ENCODE data around the gene PARL.

DNA sequence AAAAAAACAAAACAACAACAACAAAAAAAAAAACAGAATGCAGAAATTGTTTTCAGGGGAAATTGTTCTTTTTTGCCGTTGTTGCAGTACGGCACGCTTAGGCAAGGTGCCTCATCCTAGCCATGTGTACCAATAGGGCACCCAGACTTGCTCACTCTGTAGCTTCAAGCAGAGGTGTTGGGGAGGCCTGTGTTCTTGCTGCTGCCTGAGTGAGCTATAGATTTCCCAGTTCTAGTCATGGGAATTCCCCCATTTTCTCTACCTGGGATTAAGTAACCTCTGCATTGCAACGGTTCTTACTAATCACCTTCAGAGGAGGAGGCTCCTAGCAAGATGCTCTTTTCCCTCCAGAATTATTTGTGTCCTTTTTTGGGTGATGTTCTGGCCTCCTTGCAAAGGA lies 12.9 kb upstream of the PARL start:
- TF ChIP-seq, protein P1, sequence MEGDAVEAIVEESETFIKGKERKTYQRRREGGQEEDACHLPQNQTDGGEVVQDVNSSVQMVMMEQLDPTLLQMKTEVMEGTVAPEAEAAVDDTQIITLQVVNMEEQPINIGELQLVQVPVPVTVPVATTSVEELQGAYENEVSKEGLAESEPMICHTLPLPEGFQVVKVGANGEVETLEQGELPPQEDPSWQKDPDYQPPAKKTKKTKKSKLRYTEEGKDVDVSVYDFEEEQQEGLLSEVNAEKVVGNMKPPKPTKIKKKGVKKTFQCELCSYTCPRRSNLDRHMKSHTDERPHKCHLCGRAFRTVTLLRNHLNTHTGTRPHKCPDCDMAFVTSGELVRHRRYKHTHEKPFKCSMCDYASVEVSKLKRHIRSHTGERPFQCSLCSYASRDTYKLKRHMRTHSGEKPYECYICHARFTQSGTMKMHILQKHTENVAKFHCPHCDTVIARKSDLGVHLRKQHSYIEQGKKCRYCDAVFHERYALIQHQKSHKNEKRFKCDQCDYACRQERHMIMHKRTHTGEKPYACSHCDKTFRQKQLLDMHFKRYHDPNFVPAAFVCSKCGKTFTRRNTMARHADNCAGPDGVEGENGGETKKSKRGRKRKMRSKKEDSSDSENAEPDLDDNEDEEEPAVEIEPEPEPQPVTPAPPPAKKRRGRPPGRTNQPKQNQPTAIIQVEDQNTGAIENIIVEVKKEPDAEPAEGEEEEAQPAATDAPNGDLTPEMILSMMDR (IDR thresholded peaks at IDR 0.05; ENCODE audit: low read length), result no peak
- no peak for TF ChIP-seq EZH2 (optimal IDR thresholded peaks at IDR 0.05; ENCODE audit: low read depth, low read length)

Measured in MM.1S (cell line).